K562 (cell line): Measurements from ENCODE around the gene GRIN2A. TPM values are rescaled to one million over a fixed set of nuclear protein-coding genes. Genes with fewer than 3 reads are reported as not detected.

Source experiments
- ATAC-seq: fragments of 200-7000 bp; cut with Tn5 transposase; 3 replicates; pipeline ENCODE4 v1.9.1; 2020; ENCODE audit warnings: moderate library complexity
- BruUV-seq: library from RNA; stranded (reverse); fragments of 400-500 nt; replicated peaks from 2 replicates; lab custom pipeline; 2021; lab: Mats Ljungman, UMichigan
- CTCF ChIA-PET: fragments of 300-600 bp; formaldehyde crosslinking; extraction: SDS; loops from one replicate; lab custom pipeline; 2021; ENCODE audit warnings: low intra/inter-chr PET ratio; lab: Yijun Ruan, JAX
- POLR2A ChIA-PET: fragments of 300-600, 350-650 bp; sonication (Branson Sonifier 250); formaldehyde crosslinking; extraction: SDS; loops from one replicate; lab custom pipeline; 2021; ENCODE audit warnings: antibody characterized with exemption, inconsistent platforms; lab: Yijun Ruan, JAX
- DNase-seq, 4 experiments: peaks; one replicate each; pipeline versions ENCODE4 v3.0.0 to v3.0.0-alpha.2; 2011 to 2018; ENCODE audit warnings: low spot score in 3 of 4, mixed read lengths in 3 of 4; ENCODE audit errors: extremely low read depth in 1 of 4
- FAIRE-seq: peaks from 2 replicates; lab custom pipeline; 2011; peaks lifted over from hg19 to GRCh38; lab: Jason Lieb, UNC
- H2AFZ ChIP-seq: 2 replicates; pipeline ENCODE4 v1.6.0; 2011; ENCODE audit warnings: low read depth, low read length, control low read depth, inconsistent platforms
- H3K27ac ChIP-seq: fragments of 200-600 bp; 3 replicates; pipeline ENCODE4 v1.8.0; 2011; ENCODE audit warnings: low read depth, mild to moderate bottlenecking, control low read depth, inconsistent platforms, low read length, moderate library complexity, mixed read lengths; ENCODE audit errors: extremely low read depth
- H3K27me3 ChIP-seq, 2 experiments: fragments of 300-600 bp in 1 of 2; 2 replicates in 1 of 2; 3 replicates in 1 of 2; pipeline versions ENCODE4 v1.6.0 to v1.8.0; 2011; ENCODE audit warnings: inconsistent platforms in 2 of 2, low read length in 2 of 2, mild to moderate bottlenecking in 1 of 2, mixed read lengths in 1 of 2, moderate library complexity in 1 of 2; ENCODE audit not compliant: control insufficient read depth in 2 of 2, insufficient read depth in 2 of 2
- H3K36me3 ChIP-seq: fragments of 300-600 bp; 3 replicates; pipeline ENCODE4 v1.8.0; 2011; ENCODE audit warnings: mild to moderate bottlenecking, low read length, inconsistent platforms; ENCODE audit not compliant: control insufficient read depth, insufficient read depth
- H3K4me1 ChIP-seq, 2 experiments: fragments of 200-600 bp in 1 of 2; replicated peaks in 1 of 2; 2 replicates in 1 of 2; 3 replicates in 1 of 2; pipeline versions ENCODE4 v1.5.1 to v1.8.0; 2011; ENCODE audit warnings: inconsistent platforms in 2 of 2, low read length in 2 of 2, mild to moderate bottlenecking in 1 of 2, mixed read lengths in 1 of 2, moderate library complexity in 1 of 2; ENCODE audit not compliant: control insufficient read depth in 2 of 2, insufficient read depth in 2 of 2
- H3K4me2 ChIP-seq: 2 replicates; pipeline ENCODE4 v1.6.1; 2011; ENCODE audit warnings: low read length, control low read depth, inconsistent platforms, mixed read lengths; ENCODE audit not compliant: insufficient read depth
- H3K4me3 ChIP-seq: fragments of 200-600 bp; sonication (generic), shearing (Covaris generic); 2 replicates; pipeline ENCODE4 v1.5.1; 2016; ENCODE audit warnings: control low read depth, inconsistent platforms
- H3K79me2 ChIP-seq: fragments of 200-600 bp; 3 replicates; pipeline ENCODE4 v1.8.0; 2011; ENCODE audit warnings: low read length, inconsistent platforms; ENCODE audit not compliant: control insufficient read depth, insufficient read depth
- H3K9ac ChIP-seq, 2 experiments: 2 replicates each; pipeline versions ENCODE4 v1.6.0 to v1.6.1; 2011; ENCODE audit warnings: low read depth in 2 of 2, low read length in 2 of 2, control low read depth in 1 of 2, inconsistent platforms in 1 of 2, mild to moderate bottlenecking in 1 of 2, mixed read lengths in 1 of 2; ENCODE audit not compliant: insufficient read depth in 1 of 2
- H3K9me1 ChIP-seq: one replicate; pipeline ENCODE4 v1.6.0; 2011; ENCODE audit warnings: inconsistent platforms, mild to moderate bottlenecking, low read length, moderate library complexity; ENCODE audit not compliant: control insufficient read depth, insufficient read depth
- H3K9me3 ChIP-seq: replicated peaks from 2 replicates; pipeline ENCODE4 v1.5.1; 2011; ENCODE audit warnings: low read depth, low read length, inconsistent platforms; ENCODE audit not compliant: control insufficient read depth, insufficient read depth
- H4K20me1 ChIP-seq: replicated peaks from 2 replicates; pipeline ENCODE4 v1.6.1; 2011; ENCODE audit warnings: low read length, inconsistent platforms, mixed read lengths; ENCODE audit not compliant: control insufficient read depth, insufficient read depth
- BRD4 ChIP-seq: fragments of 200-600 bp; sonication (generic); IDR thresholded peaks from 2 replicates; pipeline ENCODE4 v1.6.1; 2017; ENCODE audit warnings: inconsistent platforms
- BRD9 ChIP-seq: fragments of 450-650 bp; IDR thresholded peaks from 2 replicates; pipeline ENCODE4 v1.6.1; 2018; ENCODE audit warnings: low read depth; ENCODE audit not compliant: partially characterized antibody
- CBX8 ChIP-seq: fragments of 200-600 bp; sonication (generic); IDR thresholded peaks from 2 replicates; pipeline ENCODE4 v1.6.1; 2012; ENCODE audit warnings: borderline replicate concordance, mixed run types, low read depth, mild to moderate bottlenecking, moderate library complexity, mixed read lengths, low read length, control low read depth, inconsistent platforms; ENCODE audit not compliant: poor library complexity, severe bottlenecking; ENCODE audit errors: extremely low read depth
- GTF2E2 ChIP-seq: fragments of 200-800 bp; sonication (Bioruptor generic); IDR thresholded peaks from 2 replicates; pipeline ENCODE4 v1.6.1; 2016; ENCODE audit warnings: missing genetic modification characterization, missing compliant biosample characterization
- RBFOX2 ChIP-seq: fragments of 200-400 bp; formaldehyde crosslinking; IDR thresholded peaks from 2 replicates; pipeline ENCODE4 v1.6.1; 2017; ENCODE audit warnings: low read depth, mild to moderate bottlenecking, low read length, moderate library complexity
- SIN3A ChIP-seq, 2 experiments: fragments of 150-350 bp in 1 of 2; IDR thresholded peaks; 2 replicates each; pipeline ENCODE4 v1.6.1; 2011 to 2016; ENCODE audit warnings: borderline replicate concordance in 2 of 2, low read depth in 2 of 2, low read length in 2 of 2, mild to moderate bottlenecking in 2 of 2, moderate library complexity in 2 of 2; ENCODE audit not compliant: control insufficient read depth in 1 of 2
- SRSF3 ChIP-seq: fragments of 200-400 bp; formaldehyde crosslinking; IDR thresholded peaks from 2 replicates; pipeline ENCODE4 v1.6.1; 2016; ENCODE audit warnings: mild to moderate bottlenecking, low read length, moderate library complexity; ENCODE audit not compliant: insufficient read depth
- THRAP3 ChIP-seq: fragments of 450-650 bp; IDR thresholded peaks from 2 replicates; pipeline ENCODE4 v1.6.1; 2016; ENCODE audit warnings: mild to moderate bottlenecking, inconsistent platforms, borderline replicate concordance
- ZZZ3 ChIP-seq: fragments of 450-650 bp; IDR thresholded peaks from 2 replicates; pipeline ENCODE4 v1.6.1; 2016; ENCODE audit warnings: antibody characterized with exemption, mild to moderate bottlenecking, moderate library complexity
- WGBS: fragments of 100-300 bp; shearing (Covaris generic); methylation state at CpG from one replicate; pipeline ENCODE4 v1.1.6; 2016; ENCODE audit warnings: low coverage, mixed read lengths; ENCODE audit not compliant: insufficient coverage; ENCODE audit errors: missing lambda C conversion rate; 5-methylcytosine and 5-hydroxymethylcytosine counted together
- in situ Hi-C: fragments of 300-500 bp; cut with MboI; formaldehyde crosslinking; loops from 4 replicates; pipeline ENCODE4 v1.15.0; 2018; ENCODE audit warnings: inconsistent platforms, mixed read lengths
- intact Hi-C: fragments of 100-400 bp; cut with micrococcal nuclease; formaldehyde crosslinking; loops from 2 replicates; pipeline ENCODE4 v1.14.2; 2022
- polyA plus RNA-seq, 8 experiments: library from polyadenylated mRNA; depleted of rRNA in 4 of 8; stranded (reverse) in 5 of 8; unstranded in 3 of 8; fragments of >200 nt; fragmentation: Nextera tagmentation in 2 of 8; fragmentation: Illumina TruSeq in 1 of 8; extraction: Ambion mirVana in 2 of 8; extraction: Trizol in 1 of 8; gene quantifications; 2 replicates each; pipeline versions ENCODE4 v1.2.1 to v1.2.3, GENCODE V29; 2011 to 2014; ENCODE audit warnings: inconsistent platforms in 1 of 8, missing spikeins in 1 of 8
- total RNA-seq, 7 experiments: library from RNA; depleted of rRNA in 6 of 7; stranded (reverse); fragments of >200 nt in 6 of 7; fragmentation: Illumina TruSeq in 2 of 7; extraction: Trizol in 2 of 7; gene quantifications; 2 replicates each; pipeline versions ENCODE4 v1.2.1 to v1.2.3, GENCODE V29; 2011 to 2021; ENCODE audit warnings: low replicate concordance in 1 of 7
- TF ChIP-seq, protein P1 (sequence below): IDR thresholded peaks from 2 replicates; pipeline ENCODE4 v1.6.1; 2011; ENCODE audit warnings: borderline replicate concordance, low read depth, mild to moderate bottlenecking, moderate library complexity, low read length; ENCODE audit not compliant: insufficient read depth, poor library complexity, severe bottlenecking
- TF ChIP-seq, protein P2 (sequence below): fragments of 250-450 bp; sonication (Bioruptor Pico); IDR thresholded peaks from 2 replicates; pipeline ENCODE4 v1.9.0; 2021; ENCODE audit warnings: mild to moderate bottlenecking
- TF ChIP-seq, protein P3 (sequence below): fragments of 450-650 bp; IDR thresholded peaks from 2 replicates; pipeline ENCODE4 v1.6.1; 2014; ENCODE audit warnings: low read depth, mild to moderate bottlenecking, moderate library complexity, borderline replicate concordance

The GRIN2A gene
- total and polyA plus RNA-seq, 9 of the 15 experiments (the other 6 are each of a cell fraction or from before 2014, with no cell fraction given): not detected

DNA sequence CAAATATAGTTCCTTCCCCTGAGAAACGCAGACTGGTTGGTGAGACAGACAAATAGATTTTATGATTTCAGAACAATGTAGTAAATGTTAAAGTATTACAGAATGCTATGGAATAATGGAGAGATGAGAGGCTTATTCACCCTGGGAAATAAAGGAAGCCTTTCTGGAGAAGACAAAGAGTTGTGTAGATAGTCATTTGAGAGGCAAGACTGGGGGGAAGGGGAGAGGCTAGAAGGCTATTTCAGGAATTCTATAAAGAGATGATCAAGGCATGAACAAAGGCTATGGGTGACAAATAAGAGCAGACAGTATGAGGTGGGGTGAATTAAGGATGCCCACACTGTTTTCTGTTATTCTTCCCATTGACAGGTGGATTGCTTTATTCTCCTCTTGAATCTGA is 211.4 kb downstream of the GRIN2A start:
- TF ChIP-seq BRD9 (no peak), RBFOX2 (no peak), ZZZ3 (no peak), GTF2E2 (tag) (no peak), THRAP3 (no peak), CBX8 (no peak), SRSF3 (no peak), SIN3A (IDR thresholded peaks at IDR 0.05; ENCODE audit: borderline replicate concordance in 2 of 2, control insufficient read depth in 1 of 2, low read depth in 2 of 2, low read length in 2 of 2) (no peak), BRD4 (no peak)
- TF ChIP-seq, protein P1, sequence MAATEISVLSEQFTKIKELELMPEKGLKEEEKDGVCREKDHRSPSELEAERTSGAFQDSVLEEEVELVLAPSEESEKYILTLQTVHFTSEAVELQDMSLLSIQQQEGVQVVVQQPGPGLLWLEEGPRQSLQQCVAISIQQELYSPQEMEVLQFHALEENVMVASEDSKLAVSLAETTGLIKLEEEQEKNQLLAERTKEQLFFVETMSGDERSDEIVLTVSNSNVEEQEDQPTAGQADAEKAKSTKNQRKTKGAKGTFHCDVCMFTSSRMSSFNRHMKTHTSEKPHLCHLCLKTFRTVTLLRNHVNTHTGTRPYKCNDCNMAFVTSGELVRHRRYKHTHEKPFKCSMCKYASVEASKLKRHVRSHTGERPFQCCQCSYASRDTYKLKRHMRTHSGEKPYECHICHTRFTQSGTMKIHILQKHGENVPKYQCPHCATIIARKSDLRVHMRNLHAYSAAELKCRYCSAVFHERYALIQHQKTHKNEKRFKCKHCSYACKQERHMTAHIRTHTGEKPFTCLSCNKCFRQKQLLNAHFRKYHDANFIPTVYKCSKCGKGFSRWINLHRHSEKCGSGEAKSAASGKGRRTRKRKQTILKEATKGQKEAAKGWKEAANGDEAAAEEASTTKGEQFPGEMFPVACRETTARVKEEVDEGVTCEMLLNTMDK: no peak
- TF ChIP-seq, protein P2, sequence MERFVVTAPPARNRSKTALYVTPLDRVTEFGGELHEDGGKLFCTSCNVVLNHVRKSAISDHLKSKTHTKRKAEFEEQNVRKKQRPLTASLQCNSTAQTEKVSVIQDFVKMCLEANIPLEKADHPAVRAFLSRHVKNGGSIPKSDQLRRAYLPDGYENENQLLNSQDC: no peak
- TF ChIP-seq, protein P3, sequence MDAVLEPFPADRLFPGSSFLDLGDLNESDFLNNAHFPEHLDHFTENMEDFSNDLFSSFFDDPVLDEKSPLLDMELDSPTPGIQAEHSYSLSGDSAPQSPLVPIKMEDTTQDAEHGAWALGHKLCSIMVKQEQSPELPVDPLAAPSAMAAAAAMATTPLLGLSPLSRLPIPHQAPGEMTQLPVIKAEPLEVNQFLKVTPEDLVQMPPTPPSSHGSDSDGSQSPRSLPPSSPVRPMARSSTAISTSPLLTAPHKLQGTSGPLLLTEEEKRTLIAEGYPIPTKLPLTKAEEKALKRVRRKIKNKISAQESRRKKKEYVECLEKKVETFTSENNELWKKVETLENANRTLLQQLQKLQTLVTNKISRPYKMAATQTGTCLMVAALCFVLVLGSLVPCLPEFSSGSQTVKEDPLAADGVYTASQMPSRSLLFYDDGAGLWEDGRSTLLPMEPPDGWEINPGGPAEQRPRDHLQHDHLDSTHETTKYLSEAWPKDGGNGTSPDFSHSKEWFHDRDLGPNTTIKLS: no peak
- in situ Hi-C loops: no loop called here
- POLR2A ChIA-PET: interaction anchor here (0.5 kb wide), 1 partner anchor 512 kb away, joined by 3 read pairs; no protein-coding TSS in a partner anchor
- intact Hi-C loops: no loop called here
- Histone ChIP-seq H3K36me3 (no peaks in the 10 kb centered on the region), H4K20me1 (no peaks in the 10 kb centered on the region), H3K4me3 (no peak overlapping the region), H3K9ac (no peak overlapping the region), H3K4me2 (no peak overlapping the region), H3K4me1 (no peaks in the 10 kb centered on the region), H3K9me1 (no peaks in the 10 kb centered on the region), H2AFZ (no peak overlapping the region), H3K27ac (no peak overlapping the region), H3K27me3 (no peaks in the 10 kb centered on the region; a peak in 1 of 5 replicates), H3K9me3 (no peaks in the 10 kb centered on the region), H3K79me2 (no peaks in the 10 kb centered on the region)
- DNase-seq (no peak), FAIRE-seq (no peak), ATAC-seq (no peak)
- CTCF ChIA-PET: no interaction called here
- BruUV-seq: no TSS peak
- WGBS: 0% methylated on average over 1 of the region's 1 CpG
